Adrenal gland (tissue), 12 donors: ENCODE results near the gene S1PR1. TPM values are rescaled to one million over a fixed set of nuclear protein-coding genes. Genes with fewer than 3 reads are reported as not detected.
"Not testable (repeated sequence)": the region's sequence is repeated elsewhere in the genome, so short reads cannot be mapped to it uniquely, and the experiment has no call there.

ENCODE experiments used
- DNase-seq, 7 donors: peaks; one replicate each; pipeline ENCODE4 v3.0.0-alpha.2; 2019 to 2020
- H3K27ac ChIP-seq, 5 donors: fragments of 200-600 bp; sonication (generic) in 4 of 5; 1 replicate in 3 of 5; 2 replicates in 2 of 5; pipeline versions ENCODE4 v1.5.1 to v1.8.0; 2016 to 2020; ENCODE audit warnings: mild to moderate bottlenecking in 1 of 5
- H3K27me3 ChIP-seq: fragments of 200-600 bp; 2 replicates; pipeline ENCODE4 v1.8.0; 2021
- H3K36me3 ChIP-seq, 2 donors: fragments of 200-600 bp; replicated peaks in 1 of 2; 1 replicate in 1 of 2; 2 replicates in 1 of 2; pipeline versions ENCODE4 v1.5.1 to v1.8.0; 2018 to 2022
- H3K4me1 ChIP-seq, 2 donors: fragments of 200-600 bp; replicated peaks in 1 of 2; 1 replicate in 1 of 2; 2 replicates in 1 of 2; pipeline versions ENCODE4 v1.5.1 to v1.8.0; 2018 to 2021
- H3K4me3 ChIP-seq, 4 donors: fragments of 200-600 bp; sonication (generic) in 3 of 4; one replicate each; pipeline ENCODE4 v1.5.1; 2016 to 2018
- H3K9me3 ChIP-seq, 3 donors: fragments of 200-600 bp; sonication (generic) in 1 of 3; replicated peaks in 1 of 3; 1 replicate in 2 of 3; 2 replicates in 1 of 3; pipeline versions ENCODE4 v1.5.1 to v1.8.0; 2016 to 2021
- CTCF ChIP-seq, 6 experiments: fragments of 450-650 bp in 4 of 6; fragments of 200-600 bp in 2 of 6; sonication (generic) in 1 of 6; IDR thresholded peaks; 1 replicate in 5 of 6; 2 replicates in 1 of 6; pipeline versions ENCODE4 v1.5.1 to v1.8.0; 2016 to 2021; ENCODE audit warnings: antibody characterized with exemption in 6 of 6, mild to moderate bottlenecking in 2 of 6, moderate library complexity in 1 of 6
- POLR2A ChIP-seq, 2 donors: fragments of 450-650 bp; IDR thresholded peaks; one replicate each; pipeline ENCODE4 v1.6.1; 2017; ENCODE audit warnings: antibody characterized with exemption in 2 of 2, mild to moderate bottlenecking in 2 of 2, moderate library complexity in 1 of 2
- WGBS, 4 donors: extraction: QIAGEN DNeasy Blood & Tissue Kit in 2 of 4; methylation state at CpG; one replicate each; pipeline versions ENCODE4 v1.1.5 to v1.1.7; 2013 to 2017; 5-methylcytosine and 5-hydroxymethylcytosine counted together
- intact Hi-C, 2 donors: fragments of 100-400 bp; cut with DNase I; formaldehyde crosslinking; loops; one replicate each; pipeline versions ENCODE4 v1.14.1 to v1.15.0; 2022 to 2023
- polyA plus RNA-seq, 3 donors: library from polyadenylated mRNA; stranded (reverse); fragments of 200-250 nt in 2 of 3; fragments of 350-450 nt in 1 of 3; fragmentation: Illumina TruSeq in 1 of 3; extraction: RNeasy Lipid Tissue Mini Kit (QIAGEN cat#74804) in 1 of 3; gene quantifications; one replicate each; pipeline ENCODE4 v1.2.3, GENCODE V29; 2013 to 2014
- total RNA-seq, 9 donors: library from RNA; depleted of rRNA in 4 of 9; stranded (reverse); fragments of >200 nt in 4 of 9; fragments of 120-200 nt in 1 of 9; fragmentation: NEBNext Ultra II Directional in 1 of 9; extraction: Animal tissue kit (Norgen Biotek cat#: 25700) in 1 of 9; gene quantifications; one replicate each; pipeline versions ENCODE4 v1.1.0 to v1.2.4, GENCODE V29; 2013 to 2023
- donor health status: healthy with polysubstance abuse.
- donor health status: Bipolar disorder and iron deficiency.
- donor health status: DM: yes; HTN: yes; CAD: no.
- donor health status: DM: no; HTN: no; CAD: no.
- donor health status: DM: no; HTN: no; CAD: no.
- donor health status: DM: yes; HTN: yes; CAD: no.

Gene S1PR1
- total and polyA plus RNA-seq, 12 donors = 11.3 to 45.6 (median 27.3) TPM

- WGBS, 4 donors = 39 to 59% (median 43%) methylated on average over 6 of the region's 6 CpGs
- no peaks in the 10 kb centered on the region for H3K9me3 ChIP-seq
- no peaks in the 10 kb centered on the region for H3K4me1 ChIP-seq
- TF ChIP-seq POLR2A (IDR thresholded peaks at IDR 0.05) (no peak), CTCF (IDR thresholded peaks at IDR 0.05) (no peak)
- H3K27me3 ChIP-seq = no peaks in the 10 kb centered on the region
- H3K27ac ChIP-seq = peak overlapping the region in 1 of 5 donors; percentile 57
- DNase-seq = peak in 6 of 7 donors; percentile 26 to 64 (median 46)
- H3K4me3 ChIP-seq = no peak overlapping the region
- intact Hi-C loops = no loop called here
- no peaks in the 10 kb centered on the region for H3K36me3 ChIP-seq
These were observed 32.8 kb upstream of the S1PR1 start for GRCh38 chr1:101203820-101204540.

- TF ChIP-seq CTCF (IDR thresholded peaks at IDR 0.05) (no peak), POLR2A (IDR thresholded peaks at IDR 0.05) (no peak)
- no peak for DNase-seq
- intact Hi-C loops = no loop called here
- H3K27me3 ChIP-seq = no peaks in the 10 kb centered on the region
- no peaks in the 10 kb centered on the region for H3K4me1 ChIP-seq
- no peaks in the 10 kb centered on the region for H3K9me3 ChIP-seq
- H3K4me3 ChIP-seq = no peak overlapping the region
- no peak overlapping the region for H3K27ac ChIP-seq
- H3K36me3 ChIP-seq = no peaks in the 10 kb centered on the region
These were observed 31.4 kb upstream of the S1PR1 start for GRCh38 chr1:101205457-101205856.

- H3K27ac ChIP-seq, intact Hi-C loops, DNase-seq, H3K9me3 ChIP-seq, H3K4me3 ChIP-seq, H3K36me3 ChIP-seq, H3K4me1 ChIP-seq, H3K27me3 ChIP-seq: not testable (repeated sequence)
- 71 to 78% (median 77%) methylated on average over 4 of the region's 4 CpGs for WGBS, 4 donors
These were observed 30.7 kb upstream of the S1PR1 start for GRCh38 chr1:101206139-101206538.

- H3K27me3 ChIP-seq, H3K9me3 ChIP-seq, H3K36me3 ChIP-seq, H3K4me1 ChIP-seq, DNase-seq, H3K27ac ChIP-seq, intact Hi-C loops, H3K4me3 ChIP-seq: not testable (repeated sequence)
- WGBS, 4 donors = 87 to 98% (median 94%) methylated on average over 9 of the region's 9 CpGs
These were observed 29.5 kb upstream of the S1PR1 start for GRCh38 chr1:101207271-101207670.

- peak in 1 of 7 donors; percentile 5 for DNase-seq
- TF ChIP-seq POLR2A (IDR thresholded peaks at IDR 0.05) (no peak), CTCF (IDR thresholded peaks at IDR 0.05) (no peak)
- WGBS, 4 donors = 66 to 77% (median 73%) methylated on average over 2 of the region's 2 CpGs
These were observed 28.9 kb upstream of the S1PR1 start for GRCh38 chr1:101207891-101208290.

More at GRCh38 chr1:101207891-101208290, 28.9 kb upstream of the S1PR1 start:
- Histone ChIP-seq H3K4me3 (no peak overlapping the region), H3K9me3 (no peaks in the 10 kb centered on the region), H3K27me3 (no peaks in the 10 kb centered on the region), H3K27ac (no peak overlapping the region), H3K4me1 (no peaks in the 10 kb centered on the region), H3K36me3 (no peaks in the 10 kb centered on the region)
- intact Hi-C loops = no loop called here
